Liver (tissue), 9 donors: ENCODE data around the gene CACNA1A. TPM values are rescaled to one million over a fixed set of nuclear protein-coding genes. Genes with fewer than 3 reads are reported as not detected.
"Not testable (repeated sequence)": the region's sequence is repeated elsewhere in the genome, so short reads cannot be mapped to it uniquely, and the experiment has no call there.

Experiments used
- DNase-seq: peaks from one replicate; pipeline ENCODE4 v3.0.0-alpha.2; 2017; ENCODE audit warnings: low spot score
- H3K27ac ChIP-seq, 2 donors: one replicate each; pipeline ENCODE4 v1.7.0; 2013; ENCODE audit warnings: inconsistent platforms in 2 of 2, low read length in 2 of 2, control low read depth in 1 of 2, low read depth in 1 of 2, mild to moderate bottlenecking in 1 of 2
- H3K27me3 ChIP-seq, 4 donors: one replicate each; pipeline versions ENCODE4 v1.6.1 to v1.7.0; 2013; ENCODE audit warnings: low read length in 3 of 4, inconsistent platforms in 1 of 4, mild to moderate bottlenecking in 1 of 4, moderate library complexity in 1 of 4; ENCODE audit not compliant: control insufficient read depth in 4 of 4, insufficient read depth in 4 of 4
- H3K36me3 ChIP-seq, 4 donors: one replicate each; pipeline versions ENCODE4 v1.6.1 to v1.7.0; 2013; ENCODE audit warnings: low read length in 3 of 4, mild to moderate bottlenecking in 3 of 4, low read depth in 1 of 4, moderate library complexity in 1 of 4; ENCODE audit not compliant: control insufficient read depth in 4 of 4, insufficient read depth in 3 of 4
- H3K4me1 ChIP-seq, 4 donors: one replicate each; pipeline versions ENCODE4 v1.6.1 to v1.7.0; 2013; ENCODE audit warnings: low read length in 3 of 4, mild to moderate bottlenecking in 3 of 4, moderate library complexity in 1 of 4; ENCODE audit not compliant: control insufficient read depth in 4 of 4, insufficient read depth in 4 of 4
- H3K4me3 ChIP-seq, 3 donors: one replicate each; pipeline versions ENCODE4 v1.6.1 to v1.7.0; 2013; ENCODE audit warnings: low read length in 3 of 3, control low read depth in 1 of 3, low read depth in 1 of 3, mild to moderate bottlenecking in 1 of 3
- H3K9ac ChIP-seq, 2 donors: one replicate each; pipeline ENCODE4 v1.7.0; 2013; ENCODE audit warnings: low read length in 2 of 2, mild to moderate bottlenecking in 2 of 2, moderate library complexity in 2 of 2, control low read depth in 1 of 2, low read depth in 1 of 2
- H3K9me3 ChIP-seq, 4 donors: one replicate each; pipeline versions ENCODE4 v1.6.1 to v1.7.0; 2013; ENCODE audit warnings: low read length in 3 of 4; ENCODE audit not compliant: control insufficient read depth in 4 of 4
- CTCF ChIP-seq: fragments of 150-350 bp; IDR thresholded peaks from 2 replicates; pipeline ENCODE4 v1.5.1; 2017; ENCODE audit warnings: improper control_type of control experiment, low read depth, low read length; ENCODE audit not compliant: missing input control
- EGR1 ChIP-seq, 2 donors: IDR thresholded peaks; 2 replicates each; pipeline ENCODE4 v1.6.1; 2016 to 2018; ENCODE audit warnings: antibody characterized with exemption in 2 of 2, low read depth in 2 of 2
- FOXA1 ChIP-seq: IDR thresholded peaks from 2 replicates; pipeline ENCODE4 v1.6.1; 2016; ENCODE audit warnings: antibody characterized with exemption
- FOXA2 ChIP-seq: IDR thresholded peaks from 2 replicates; pipeline ENCODE4 v1.6.1; 2016; ENCODE audit warnings: antibody characterized with exemption
- GABPA ChIP-seq, 2 donors: IDR thresholded peaks in 1 of 2; conservative IDR thresholded peaks in 1 of 2; 2 replicates each; pipeline ENCODE4 v1.6.1; 2016; ENCODE audit warnings: antibody characterized with exemption in 2 of 2, mild to moderate bottlenecking in 1 of 2, moderate library complexity in 1 of 2
- HNF4A ChIP-seq, 2 donors: conservative IDR thresholded peaks; 2 replicates each; pipeline ENCODE4 v1.6.1; 2016; ENCODE audit warnings: antibody characterized with exemption in 2 of 2, mild to moderate bottlenecking in 2 of 2
- HNF4G ChIP-seq: IDR thresholded peaks from 2 replicates; pipeline ENCODE4 v1.6.1; 2016; ENCODE audit warnings: antibody characterized with exemption
- JUND ChIP-seq, 2 donors: IDR thresholded peaks; 2 replicates each; pipeline ENCODE4 v1.6.1; 2016; ENCODE audit warnings: antibody characterized with exemption in 2 of 2
- MAX ChIP-seq: IDR thresholded peaks from 2 replicates; pipeline ENCODE4 v1.6.1; 2016; ENCODE audit warnings: antibody characterized with exemption
- NR2F2 ChIP-seq: IDR thresholded peaks from 2 replicates; pipeline ENCODE4 v1.6.1; 2016; ENCODE audit warnings: antibody characterized with exemption
- RAD21 ChIP-seq, 2 donors: IDR thresholded peaks; 2 replicates each; pipeline ENCODE4 v1.6.1; 2016; ENCODE audit warnings: antibody characterized with exemption in 2 of 2, mild to moderate bottlenecking in 2 of 2
- REST ChIP-seq: IDR thresholded peaks from 2 replicates; pipeline ENCODE4 v1.6.1; 2016; ENCODE audit warnings: antibody characterized with exemption, mild to moderate bottlenecking
- RXRA ChIP-seq, 2 donors: IDR thresholded peaks; 2 replicates each; pipeline ENCODE4 v1.6.1; 2017 to 2018; ENCODE audit warnings: antibody characterized with exemption in 2 of 2, mild to moderate bottlenecking in 1 of 2
- SP1 ChIP-seq: IDR thresholded peaks from 2 replicates; pipeline ENCODE4 v1.6.1; 2018; ENCODE audit warnings: antibody characterized with exemption, mild to moderate bottlenecking
- TAF1 ChIP-seq: conservative IDR thresholded peaks from 2 replicates; pipeline ENCODE4 v1.6.1; 2016; ENCODE audit warnings: antibody characterized with exemption, mild to moderate bottlenecking
- YY1 ChIP-seq: IDR thresholded peaks from 2 replicates; pipeline ENCODE4 v1.6.1; 2016; ENCODE audit warnings: antibody characterized with exemption, mild to moderate bottlenecking
- WGBS: extraction: QIAGEN DNeasy Blood & Tissue Kit; methylation state at CpG from one replicate; pipeline ENCODE4 v1.1.7; 2013; 5-methylcytosine and 5-hydroxymethylcytosine counted together
- polyA plus RNA-seq, 2 donors: library from polyadenylated mRNA; stranded (reverse) in 1 of 2; unstranded in 1 of 2; fragments of 200-250 nt in 1 of 2; fragments of >200 nt in 1 of 2; fragmentation: Nextera tagmentation in 1 of 2; extraction: Ambion mirVana in 1 of 2; gene quantifications; one replicate each; pipeline versions ENCODE4 v1.2.1 to v1.2.3, GENCODE V29; 2013 to 2015
- total RNA-seq, 2 donors: library from RNA; depleted of rRNA; stranded (reverse); fragments of >200 nt; gene quantifications; one replicate each; pipeline ENCODE4 v1.2.3, GENCODE V29; 2014
- TF ChIP-seq, protein P1 (sequence below): IDR thresholded peaks from 2 replicates; pipeline ENCODE4 v1.6.1; 2016; ENCODE audit warnings: antibody characterized with exemption
- TF ChIP-seq, protein P2 (sequence below): IDR thresholded peaks from 2 replicates; pipeline ENCODE4 v1.6.1; 2016; ENCODE audit warnings: antibody characterized with exemption
- donor health status: healthy.
- donor health status: healthy.
- donor health status: healthy.
- donor health status: healthy.
- donor health status: healthy.

CACNA1A gene
- total and polyA plus RNA-seq, 4 donors: 0.09 to 0.17 (median 0.17) TPM; not detected in 1

DNA sequence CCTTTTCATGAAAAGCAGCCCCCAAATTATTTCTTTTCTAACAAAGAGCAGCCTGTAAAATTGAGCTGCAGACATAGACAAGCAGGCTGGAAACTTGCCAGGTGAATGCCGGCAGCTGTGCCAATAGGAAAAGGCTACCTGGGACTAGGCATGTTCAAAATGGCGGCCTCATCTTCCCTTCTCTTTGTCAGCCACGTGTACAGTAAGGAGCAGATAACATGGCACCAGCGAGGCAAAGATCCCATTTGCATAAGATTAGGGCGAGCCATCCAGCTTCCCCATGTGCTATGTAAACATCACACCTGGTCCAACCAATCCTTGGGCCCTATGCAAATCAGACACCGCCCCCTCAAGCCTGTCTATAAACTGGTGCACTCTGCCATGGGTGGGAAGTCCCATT, 31.2 kb upstream of the CACNA1A start (continued):
- TF ChIP-seq RAD21 (IDR thresholded peaks at IDR 0.05): no peak

DNA sequence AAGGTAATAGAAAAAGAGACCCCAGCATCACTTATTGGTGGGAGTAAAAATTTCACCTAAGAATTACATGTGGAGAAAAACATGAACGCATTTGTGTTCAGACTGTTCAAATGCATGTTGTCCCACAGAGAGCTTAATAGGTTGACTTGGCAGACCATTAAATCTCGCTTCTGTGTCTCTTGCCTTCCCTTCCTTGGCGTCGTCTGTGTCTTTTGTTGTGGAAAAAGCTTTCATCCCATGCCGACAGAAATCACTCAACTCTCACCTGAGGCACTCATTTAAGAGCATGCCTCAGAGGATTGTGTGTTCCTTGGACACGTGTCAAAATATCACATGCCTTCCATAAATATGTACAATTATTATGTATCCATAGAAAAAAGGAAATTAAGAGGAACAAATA, 24.4 kb upstream of the CACNA1A start:
- Histone ChIP-seq H3K27ac (no peak overlapping the region), H3K36me3 (no peaks in the 10 kb centered on the region), H3K4me3 (no peak overlapping the region), H3K9ac (no peak overlapping the region), H3K9me3 (no peaks in the 10 kb centered on the region), H3K4me1 (no peaks in the 10 kb centered on the region), H3K27me3 (peaks cover 0 to 2% (median 0%) of the 10 kb centered on the region in 4 donors)
- 33% methylated on average over 6 of the region's 6 CpGs for WGBS
- TF ChIP-seq YY1 (no peak), HNF4A (conservative IDR thresholded peaks at IDR 0.05) (no peak), RXRA (IDR thresholded peaks at IDR 0.05) (no peak), RAD21 (IDR thresholded peaks at IDR 0.05) (no peak), TAF1 (no peak), GABPA (IDR thresholded peaks at IDR 0.05 in 1 of 2, conservative IDR thresholded peaks at IDR 0.05 in 1 of 2) (no peak), JUND (IDR thresholded peaks at IDR 0.05) (no peak), NR2F2 (no peak), EGR1 (IDR thresholded peaks at IDR 0.05; ENCODE audit: low read depth in 2 of 2) (no peak), HNF4G (no peak), FOXA1 (no peak), MAX (no peak), CTCF (no peak), REST (no peak), SP1 (no peak), FOXA2 (no peak)
- TF ChIP-seq, protein P1, sequence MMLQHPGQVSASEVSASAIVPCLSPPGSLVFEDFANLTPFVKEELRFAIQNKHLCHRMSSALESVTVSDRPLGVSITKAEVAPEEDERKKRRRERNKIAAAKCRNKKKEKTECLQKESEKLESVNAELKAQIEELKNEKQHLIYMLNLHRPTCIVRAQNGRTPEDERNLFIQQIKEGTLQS: no peak
- TF ChIP-seq, protein P2, sequence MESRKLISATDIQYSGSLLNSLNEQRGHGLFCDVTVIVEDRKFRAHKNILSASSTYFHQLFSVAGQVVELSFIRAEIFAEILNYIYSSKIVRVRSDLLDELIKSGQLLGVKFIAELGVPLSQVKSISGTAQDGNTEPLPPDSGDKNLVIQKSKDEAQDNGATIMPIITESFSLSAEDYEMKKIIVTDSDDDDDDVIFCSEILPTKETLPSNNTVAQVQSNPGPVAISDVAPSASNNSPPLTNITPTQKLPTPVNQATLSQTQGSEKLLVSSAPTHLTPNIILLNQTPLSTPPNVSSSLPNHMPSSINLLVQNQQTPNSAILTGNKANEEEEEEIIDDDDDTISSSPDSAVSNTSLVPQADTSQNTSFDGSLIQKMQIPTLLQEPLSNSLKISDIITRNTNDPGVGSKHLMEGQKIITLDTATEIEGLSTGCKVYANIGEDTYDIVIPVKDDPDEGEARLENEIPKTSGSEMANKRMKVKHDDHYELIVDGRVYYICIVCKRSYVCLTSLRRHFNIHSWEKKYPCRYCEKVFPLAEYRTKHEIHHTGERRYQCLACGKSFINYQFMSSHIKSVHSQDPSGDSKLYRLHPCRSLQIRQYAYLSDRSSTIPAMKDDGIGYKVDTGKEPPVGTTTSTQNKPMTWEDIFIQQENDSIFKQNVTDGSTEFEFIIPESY: no peak
- no peak for DNase-seq

- not testable (repeated sequence) for H3K27ac ChIP-seq, H3K9me3 ChIP-seq, H3K27me3 ChIP-seq, H3K9ac ChIP-seq, H3K4me1 ChIP-seq, DNase-seq, H3K36me3 ChIP-seq, H3K4me3 ChIP-seq
- 77% methylated on average over 2 of the region's 2 CpGs for WGBS
These were observed 23.4 kb upstream of the CACNA1A start for GRCh38 chr19:13529721-13530120.
